ENCODE data around the gene CHAC1.
A peak's percentile ranks its signal among the peaks of the same experiment; 100 is the strongest.

Gene CHAC1

DNA sequence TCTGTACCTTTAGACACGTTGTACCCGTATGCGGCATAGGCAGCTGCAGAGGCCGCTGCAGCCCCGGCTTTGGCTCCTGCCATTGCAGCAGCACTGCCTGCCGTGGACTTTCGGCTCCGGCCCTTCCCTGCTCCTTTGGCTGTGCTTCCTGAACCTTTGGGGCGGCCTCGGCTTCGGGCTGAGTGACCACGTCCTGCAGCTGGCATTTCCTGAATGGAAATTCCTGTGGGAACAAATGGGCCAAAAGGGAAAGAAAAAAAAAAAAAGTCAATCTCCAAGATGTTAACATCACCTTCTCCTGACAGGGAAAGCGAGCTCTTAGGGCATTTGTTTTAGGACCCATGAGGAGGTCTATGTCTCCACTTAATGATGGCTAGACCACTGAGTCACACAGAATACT lies 29.6 kb downstream of the CHAC1 start:
- peak overlapping the region; percentile 21 for H3K27ac Mint-ChIP-seq
- peaks cover 5% of the 10 kb centered on the region for H3K4me1 Mint-ChIP-seq
- H3K4me3 Mint-ChIP-seq: no peak overlapping the region
- DNase-seq: no peak
- no peaks in the 10 kb centered on the region for H3K27me3 Mint-ChIP-seq
- H3K36me3 Mint-ChIP-seq: peaks cover 52% of the 10 kb centered on the region
- CTCF ChIA-PET: no interaction called here
- H3K9me3 Mint-ChIP-seq: no peaks in the 10 kb centered on the region

DNA sequence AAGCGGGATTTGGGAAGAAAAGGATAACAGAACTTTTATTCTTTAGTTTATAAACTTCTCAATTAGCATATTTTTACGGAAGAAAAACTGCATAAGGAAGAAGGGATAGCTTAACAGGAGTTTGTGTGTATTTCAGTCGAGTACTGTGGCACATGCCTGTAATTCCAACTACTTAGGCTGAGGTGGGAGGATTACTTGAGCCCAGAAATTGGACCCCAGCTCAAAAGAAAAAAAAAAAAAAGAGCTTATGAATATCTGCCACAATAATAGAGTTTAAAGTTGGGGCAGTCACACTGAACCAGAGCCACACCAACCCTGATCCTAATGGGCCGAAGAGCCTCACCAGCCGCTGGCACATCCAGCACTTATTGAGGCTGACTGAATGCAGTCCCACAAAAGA lies 31.1 kb downstream of the CHAC1 start:
- peaks cover 5% of the 10 kb centered on the region for H3K4me1 Mint-ChIP-seq
- no peaks in the 10 kb centered on the region for H3K9me3 Mint-ChIP-seq
- CTCF ChIA-PET: no interaction called here
- H3K36me3 Mint-ChIP-seq: peaks cover 53% of the 10 kb centered on the region
- no peaks in the 10 kb centered on the region for H3K27me3 Mint-ChIP-seq
- DNase-seq: no peak
- no peak overlapping the region for H3K27ac Mint-ChIP-seq
- no peak overlapping the region for H3K4me3 Mint-ChIP-seq

DNA sequence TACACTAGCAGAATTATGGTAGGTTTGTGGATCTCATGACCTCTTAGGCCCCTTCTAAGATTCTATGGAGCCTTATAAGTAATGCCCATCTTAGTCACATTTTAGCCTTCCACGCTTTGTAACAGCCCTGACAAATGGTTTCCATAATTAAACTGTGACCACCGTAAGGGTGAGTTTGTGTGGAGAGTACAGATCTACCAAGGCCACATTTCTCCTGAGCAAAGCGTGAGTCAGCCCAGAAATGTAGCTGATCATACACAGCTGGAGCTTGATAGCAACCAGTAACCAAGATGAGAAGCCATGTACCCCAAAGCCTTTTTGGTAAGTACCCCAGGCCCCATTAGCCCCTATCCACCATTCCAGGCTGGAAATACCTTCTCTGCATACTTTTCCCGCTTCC lies 31.7 kb downstream of the CHAC1 start:
- no peaks in the 10 kb centered on the region for H3K27me3 Mint-ChIP-seq
- CTCF ChIA-PET: no interaction called here
- peaks cover 5% of the 10 kb centered on the region for H3K4me1 Mint-ChIP-seq

DNA sequence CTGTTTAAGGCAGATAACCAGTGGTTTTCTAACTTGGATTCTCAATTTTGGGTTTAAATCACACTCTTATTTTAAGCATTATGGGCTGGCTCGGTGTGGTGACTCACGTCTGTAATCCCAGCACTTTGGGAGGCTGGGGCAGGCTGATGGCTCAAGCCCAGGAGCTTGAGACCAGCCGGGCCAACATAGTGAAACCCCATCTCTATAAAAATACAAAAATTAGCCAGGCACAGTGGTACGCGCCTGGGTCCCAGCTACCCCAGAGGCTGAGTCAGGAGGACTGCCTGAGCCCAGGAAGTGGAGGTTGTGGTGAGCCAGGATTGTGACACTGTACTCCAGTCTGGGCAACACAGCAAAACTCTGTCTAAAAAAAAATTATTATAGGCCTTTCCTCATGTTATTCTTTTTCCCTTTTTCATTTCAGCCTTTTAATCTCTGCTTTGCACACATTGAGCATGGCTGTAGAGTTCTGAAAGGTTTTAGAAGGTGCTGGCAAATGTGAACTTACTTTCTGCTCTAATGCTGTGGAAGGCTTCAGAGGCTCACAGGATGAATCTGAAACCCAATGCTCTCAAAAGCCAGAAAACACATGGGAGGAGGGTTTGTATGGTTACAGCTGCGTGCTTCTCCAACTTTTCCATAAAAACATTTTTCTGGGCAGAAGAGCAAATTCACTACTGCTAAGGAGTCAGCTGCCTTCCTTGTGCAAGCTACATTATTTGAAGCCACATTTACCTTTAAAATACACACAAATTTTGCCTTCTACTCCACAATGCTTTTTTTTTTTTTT lies 32.5 kb downstream of the CHAC1 start:
- Mint-ChIP-seq H3K9me3 (no peaks in the 10 kb centered on the region), H3K4me1 (peaks cover 5% of the 10 kb centered on the region), H3K27ac (no peak overlapping the region), H3K36me3 (peaks cover 55% of the 10 kb centered on the region), H3K27me3 (no peaks in the 10 kb centered on the region), H3K4me3 (no peak overlapping the region)
- CTCF ChIA-PET: no interaction called here
- no peak for DNase-seq

More for the DNA sequence above, 31.7 kb downstream of the CHAC1 start:
- peaks cover 53% of the 10 kb centered on the region for H3K36me3 Mint-ChIP-seq
- no peaks in the 10 kb centered on the region for H3K9me3 Mint-ChIP-seq
- no peak overlapping the region for H3K27ac Mint-ChIP-seq
- no peak for DNase-seq
- H3K4me3 Mint-ChIP-seq: no peak overlapping the region

DNA sequence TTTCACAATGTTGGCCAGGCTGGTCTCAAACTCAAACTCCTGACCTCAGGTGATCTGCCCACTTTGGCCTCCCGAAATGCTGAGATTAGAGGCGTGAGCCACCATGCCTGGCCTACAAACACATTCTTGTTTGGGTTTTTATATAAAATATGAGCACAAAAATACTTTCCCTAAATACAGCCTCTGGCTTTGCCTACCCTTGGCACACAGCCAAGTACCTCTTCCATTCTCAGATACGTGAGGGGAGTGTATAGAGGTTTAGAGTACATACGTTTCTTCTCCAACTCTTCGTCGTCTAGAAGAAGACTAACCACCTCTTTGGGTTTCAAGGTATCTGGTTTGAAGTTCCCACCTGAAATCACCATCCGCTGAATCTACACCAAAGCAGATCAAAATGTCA lies 33.5 kb downstream of the CHAC1 start:
- Mint-ChIP-seq H3K36me3 (peaks cover 53% of the 10 kb centered on the region), H3K27me3 (no peaks in the 10 kb centered on the region), H3K4me1 (peaks cover 1% of the 10 kb centered on the region), H3K9me3 (no peaks in the 10 kb centered on the region), H3K27ac (peak overlapping the region; percentile 76), H3K4me3 (no peak overlapping the region)
- CTCF ChIA-PET: no interaction called here
- DNase-seq: no peak

DNA sequence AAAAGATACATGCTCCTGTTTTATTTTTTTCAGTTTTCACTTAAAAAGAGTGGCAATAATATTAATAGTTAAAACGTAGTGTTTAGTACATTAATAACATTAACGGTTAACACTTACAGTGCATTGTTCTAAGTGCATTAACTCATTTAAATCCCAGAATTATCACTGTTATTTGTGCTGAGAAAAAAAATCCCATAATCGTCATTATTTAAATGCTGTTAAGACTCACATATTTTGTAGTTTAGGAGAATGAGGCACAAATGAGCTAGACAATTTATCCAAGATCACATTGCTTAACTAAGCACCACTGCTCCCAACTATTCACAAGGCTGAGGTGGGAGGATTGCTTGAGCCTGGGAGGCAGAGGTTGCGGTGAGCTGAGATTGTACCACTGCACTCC lies 34.9 kb downstream of the CHAC1 start:
- no peaks in the 10 kb centered on the region for H3K9me3 Mint-ChIP-seq
- H3K27me3 Mint-ChIP-seq: no peaks in the 10 kb centered on the region
- H3K4me3 Mint-ChIP-seq: no peak overlapping the region
- DNase-seq: no peak
- H3K27ac Mint-ChIP-seq: no peak overlapping the region
- CTCF ChIA-PET: interaction anchor here (0.6 kb wide), 1 partner anchor 259 kb away, joined by 3 read pairs; no protein-coding TSS in a partner anchor
- no peaks in the 10 kb centered on the region for H3K4me1 Mint-ChIP-seq
- H3K36me3 Mint-ChIP-seq: peaks cover 50% of the 10 kb centered on the region

DNA sequence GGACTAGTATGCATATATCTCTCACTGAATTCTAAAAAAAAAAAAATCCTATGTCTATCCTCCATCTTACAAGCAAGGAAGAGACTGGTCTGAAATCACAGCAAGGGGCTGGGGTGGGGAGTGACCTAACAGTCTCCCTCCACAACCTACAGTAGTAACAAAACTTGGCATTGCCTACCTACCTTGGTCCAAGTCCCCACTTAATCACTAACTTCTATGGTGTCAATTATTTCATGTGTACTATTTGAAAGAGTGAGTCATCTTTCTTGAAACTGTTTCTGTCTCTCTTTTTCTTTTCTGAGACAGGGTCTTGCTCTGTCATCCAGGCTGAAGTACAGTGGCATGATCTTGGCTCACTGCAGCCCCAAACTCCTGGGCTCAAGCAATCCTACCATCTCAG lies 36.8 kb downstream of the CHAC1 start:
- DNase-seq: no peak
- Mint-ChIP-seq H3K9me3 (no peaks in the 10 kb centered on the region), H3K27me3 (no peaks in the 10 kb centered on the region), H3K4me3 (no peak overlapping the region), H3K4me1 (no peaks in the 10 kb centered on the region), H3K27ac (no peak overlapping the region), H3K36me3 (peaks cover 47% of the 10 kb centered on the region)
- CTCF ChIA-PET: no interaction called here

DNA sequence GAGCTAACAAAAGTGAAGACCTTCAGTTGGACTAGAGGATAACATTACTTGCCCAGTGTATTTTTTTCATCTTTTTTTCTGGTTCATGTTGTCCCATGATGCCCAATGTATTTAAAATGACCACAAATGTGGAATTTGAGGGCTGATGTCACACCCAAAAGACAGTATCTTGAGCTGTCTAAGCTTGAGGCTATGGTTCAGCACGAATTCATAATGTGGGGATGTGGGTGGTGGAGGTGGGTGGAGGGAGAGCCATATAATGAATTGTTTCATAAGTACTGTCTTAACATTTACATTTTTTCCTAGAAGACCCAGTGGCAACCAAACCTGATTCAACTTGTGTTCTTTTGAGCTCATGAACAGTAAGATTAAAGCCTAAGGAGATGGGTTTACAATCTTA lies 37.5 kb downstream of the CHAC1 start:
- peaks cover 5% of the 10 kb centered on the region for H3K4me1 Mint-ChIP-seq

DNA sequence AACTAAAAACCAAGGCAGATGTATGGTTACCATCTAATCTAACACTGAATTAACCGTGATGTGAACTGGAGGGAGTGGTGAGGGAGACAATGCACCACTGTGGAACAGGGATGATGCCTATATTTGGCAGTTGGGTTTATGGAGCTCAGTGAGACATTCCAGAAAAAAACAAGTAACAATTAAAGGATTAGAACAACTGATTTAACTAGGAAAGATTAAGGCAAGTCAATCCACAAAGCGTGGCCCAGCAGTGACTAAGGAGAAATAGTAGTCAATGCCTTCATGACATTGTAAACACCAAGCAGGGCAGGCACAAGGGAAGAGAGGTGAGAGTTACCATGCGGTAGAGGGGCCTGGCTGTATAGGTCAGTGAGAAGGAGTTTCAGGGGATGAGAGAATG lies 38.1 kb downstream of the CHAC1 start:
- Mint-ChIP-seq H3K9me3 (no peaks in the 10 kb centered on the region), H3K4me1 (peaks cover 7% of the 10 kb centered on the region), H3K27ac (no peak overlapping the region), H3K36me3 (peaks cover 52% of the 10 kb centered on the region), H3K27me3 (no peaks in the 10 kb centered on the region), H3K4me3 (no peak overlapping the region)
- DNase-seq: no peak
- CTCF ChIA-PET: interaction anchor here (0.5 kb wide), 1 partner anchor 326 kb away, joined by 3 read pairs; no protein-coding TSS in a partner anchor

More for the DNA sequence above, 37.5 kb downstream of the CHAC1 start:
- H3K27ac Mint-ChIP-seq: no peak overlapping the region
- no peak overlapping the region for H3K4me3 Mint-ChIP-seq
- no peaks in the 10 kb centered on the region for H3K27me3 Mint-ChIP-seq
- peaks cover 51% of the 10 kb centered on the region for H3K36me3 Mint-ChIP-seq
- no peaks in the 10 kb centered on the region for H3K9me3 Mint-ChIP-seq
- DNase-seq: no peak
- CTCF ChIA-PET: interaction anchor here (0.5 kb wide), 1 partner anchor 326 kb away, joined by 3 read pairs; no protein-coding TSS in a partner anchor

DNA sequence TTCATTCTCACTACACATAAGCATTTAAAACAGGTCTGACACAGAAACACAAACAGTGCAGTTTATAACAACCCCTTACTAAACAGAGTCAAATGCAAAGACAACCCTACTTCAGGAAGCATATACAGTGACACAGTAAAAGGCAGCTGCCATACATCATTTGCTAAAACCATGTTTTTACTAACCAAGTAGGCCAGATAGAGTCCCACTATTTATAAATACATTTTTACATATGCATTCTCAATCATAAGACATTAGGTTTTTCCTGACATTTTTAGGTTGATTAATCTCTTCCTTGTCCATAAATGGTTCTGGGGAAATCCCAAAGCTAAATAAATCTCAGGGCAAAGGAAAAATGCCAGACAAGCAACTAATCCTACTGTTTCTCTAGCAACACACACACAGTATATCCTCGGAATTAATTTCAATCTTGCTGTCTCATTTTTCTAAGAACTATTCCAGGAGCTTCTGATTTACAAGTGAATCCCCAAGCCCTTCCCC lies 39.0 kb downstream of the CHAC1 start:
- no peak overlapping the region for H3K27ac Mint-ChIP-seq
- no peaks in the 10 kb centered on the region for H3K9me3 Mint-ChIP-seq
- no peak overlapping the region for H3K4me3 Mint-ChIP-seq
- H3K36me3 Mint-ChIP-seq: peaks cover 49% of the 10 kb centered on the region
- DNase-seq: no peak
- H3K27me3 Mint-ChIP-seq: no peaks in the 10 kb centered on the region
- CTCF ChIA-PET: no interaction called here
- H3K4me1 Mint-ChIP-seq: peaks cover 7% of the 10 kb centered on the region

DNA sequence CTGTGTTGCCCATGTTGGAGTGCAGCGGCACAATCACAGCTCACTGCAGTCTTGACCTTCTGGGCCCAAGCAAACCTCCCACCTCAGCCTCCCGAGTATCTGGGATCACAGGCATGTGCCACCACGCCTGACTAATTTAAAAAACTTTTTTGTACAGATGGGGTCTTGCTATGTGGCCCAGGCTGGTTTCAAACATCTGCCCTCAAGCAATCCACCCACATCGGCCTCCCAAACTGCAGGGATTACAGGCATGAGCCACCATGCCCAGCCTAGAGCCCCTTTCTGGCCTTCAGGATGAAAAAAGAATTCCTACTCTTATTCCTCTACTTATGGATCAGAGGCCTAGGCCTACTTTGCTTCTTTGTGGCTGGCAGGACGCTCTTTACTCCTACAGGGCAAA lies 39.6 kb downstream of the CHAC1 start:
- no peaks in the 10 kb centered on the region for H3K9me3 Mint-ChIP-seq
- no peak for DNase-seq
- peaks cover 48% of the 10 kb centered on the region for H3K36me3 Mint-ChIP-seq
- H3K27me3 Mint-ChIP-seq: no peaks in the 10 kb centered on the region
- no peak overlapping the region for H3K27ac Mint-ChIP-seq
- no peak overlapping the region for H3K4me3 Mint-ChIP-seq
- CTCF ChIA-PET: no interaction called here
- peaks cover 7% of the 10 kb centered on the region for H3K4me1 Mint-ChIP-seq

DNA sequence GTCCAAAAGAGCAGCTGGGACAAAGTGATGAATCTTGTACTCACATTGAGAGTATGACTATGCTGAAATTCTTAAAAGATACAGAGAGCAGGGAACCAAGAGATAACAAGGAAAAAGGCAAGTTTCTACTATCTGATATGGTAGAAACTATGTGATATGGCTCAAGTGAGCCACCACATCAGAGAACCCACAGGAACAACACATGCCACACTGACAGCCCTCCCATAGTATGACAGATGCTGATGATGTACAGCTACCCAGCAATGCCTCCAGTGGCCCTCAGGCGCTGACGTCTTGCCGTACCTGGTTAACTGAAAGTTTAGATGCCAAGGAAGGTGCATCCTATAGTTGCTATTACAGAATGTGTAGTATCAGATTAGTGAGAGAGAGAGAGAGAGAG lies 42.4 kb downstream of the CHAC1 start:
- Mint-ChIP-seq H3K36me3 (peaks cover 35% of the 10 kb centered on the region), H3K27ac (no peak overlapping the region), H3K9me3 (no peaks in the 10 kb centered on the region), H3K4me1 (peaks cover 7% of the 10 kb centered on the region), H3K4me3 (no peak overlapping the region), H3K27me3 (no peaks in the 10 kb centered on the region)
- DNase-seq: no peak
- CTCF ChIA-PET: interaction anchor here (0.6 kb wide), 1 partner anchor 113 kb away, joined by 3 read pairs; no protein-coding TSS in a partner anchor

DNA sequence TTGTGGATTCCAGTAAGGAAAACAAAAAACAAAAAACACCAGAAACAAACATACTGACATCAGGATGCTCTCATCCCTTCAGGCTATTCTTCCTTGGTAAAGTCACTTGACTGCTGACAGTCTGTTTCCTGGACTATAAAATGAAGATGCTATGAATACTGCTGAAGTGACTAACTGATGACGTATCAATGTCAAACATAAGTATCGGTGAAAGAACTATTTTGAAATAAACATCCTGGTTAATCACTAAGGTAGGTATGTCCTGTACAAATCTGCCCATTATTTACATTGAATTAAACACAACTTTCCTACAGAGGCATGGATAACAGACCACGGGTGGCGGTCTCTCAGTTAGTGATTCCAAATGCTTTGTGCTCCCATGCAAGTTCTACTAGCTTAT lies 45.9 kb downstream of the CHAC1 start:
- Mint-ChIP-seq H3K4me3 (no peak overlapping the region), H3K27me3 (no peaks in the 10 kb centered on the region), H3K4me1 (peaks cover 7% of the 10 kb centered on the region), H3K9me3 (no peaks in the 10 kb centered on the region), H3K36me3 (peaks cover 27% of the 10 kb centered on the region), H3K27ac (no peak overlapping the region)
- DNase-seq: no peak
- CTCF ChIA-PET: interaction anchor here (1.4 kb wide), 1 partner anchor 22 kb away, joined by 3 read pairs; no protein-coding TSS in a partner anchor

DNA sequence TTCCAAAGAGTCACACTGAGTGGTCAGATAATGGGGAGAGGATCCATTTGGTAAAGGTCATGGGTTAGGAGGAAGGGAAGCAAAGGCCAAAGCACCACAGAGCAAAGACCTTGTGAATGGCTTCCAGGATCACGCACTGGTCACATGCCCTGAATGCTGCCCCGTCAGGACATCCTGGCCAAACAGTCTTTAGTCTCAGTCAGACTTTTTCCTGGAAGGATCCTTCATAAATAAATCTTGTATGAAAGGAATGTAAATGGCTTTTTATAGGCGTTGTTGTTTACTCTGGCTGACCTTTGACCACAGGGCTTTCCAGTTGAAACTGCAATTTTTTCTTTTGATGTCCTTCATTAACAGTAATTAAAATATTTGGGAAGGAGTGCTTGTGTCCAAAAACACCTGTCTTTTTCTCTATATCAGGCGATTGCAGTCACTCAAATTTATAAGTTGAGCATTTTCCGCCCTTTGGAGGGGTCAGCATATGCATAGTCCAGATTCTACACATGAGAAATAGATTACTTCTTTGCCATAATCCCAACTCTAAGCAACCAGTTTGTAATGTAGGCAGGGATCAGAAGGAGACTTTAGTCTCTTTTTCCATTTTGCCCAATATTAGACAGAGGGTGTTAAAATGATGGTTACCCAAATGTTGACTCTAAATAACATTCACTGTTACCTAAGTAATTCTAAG lies 48.4 kb downstream of the CHAC1 start:
- no peaks in the 10 kb centered on the region for H3K9me3 Mint-ChIP-seq
- H3K4me1 Mint-ChIP-seq: no peaks in the 10 kb centered on the region
- CTCF ChIA-PET: no interaction called here

DNA sequence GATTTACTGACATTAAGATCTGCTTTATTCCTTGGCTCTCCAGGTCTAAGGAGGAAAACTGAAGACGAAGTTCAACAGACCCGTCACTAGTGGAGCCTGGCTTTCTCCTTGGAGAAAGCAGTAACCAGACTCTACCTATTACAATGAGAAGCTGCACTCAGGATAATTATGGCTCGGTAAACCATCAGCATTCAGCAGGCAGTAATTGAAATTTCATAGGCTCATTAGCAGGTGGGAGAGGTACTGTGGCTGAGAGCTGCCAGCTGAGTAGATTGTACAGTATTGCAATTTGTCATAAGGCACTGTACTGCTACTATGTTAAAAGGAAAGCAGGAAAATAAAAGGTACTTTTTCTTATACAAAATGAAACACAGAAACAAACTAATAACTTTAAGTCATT lies 51.2 kb downstream of the CHAC1 start:
- no peaks in the 10 kb centered on the region for H3K27me3 Mint-ChIP-seq
- H3K9me3 Mint-ChIP-seq: no peaks in the 10 kb centered on the region
- DNase-seq: no peak
- CTCF ChIA-PET: interaction anchor here (1.3 kb wide), 1 partner anchor 18 kb away, joined by 3 read pairs; no protein-coding TSS in a partner anchor
- no peak overlapping the region for H3K27ac Mint-ChIP-seq
- H3K4me1 Mint-ChIP-seq: no peaks in the 10 kb centered on the region
- H3K4me3 Mint-ChIP-seq: no peak overlapping the region
- peaks cover 24% of the 10 kb centered on the region for H3K36me3 Mint-ChIP-seq

More for the DNA sequence above, 48.4 kb downstream of the CHAC1 start:
- H3K4me3 Mint-ChIP-seq: no peak overlapping the region
- peaks cover 23% of the 10 kb centered on the region for H3K36me3 Mint-ChIP-seq
- H3K27ac Mint-ChIP-seq: no peak overlapping the region
- no peaks in the 10 kb centered on the region for H3K27me3 Mint-ChIP-seq
- no peak for DNase-seq

Measured in activated naive CD4-positive, alpha-beta T cell treated with anti-CD3 and anti-CD28 coated beads, Interleukin-2, amount 10 ng/mL, durations not matched to agents 7 days and 5 days (primary cell).